Spleen (tissue), 7 donors: Measurements from ENCODE around the gene TUBA1C.

Experiments used
- CTCF ChIP-seq, 11 experiments: fragments of 200-600 bp in 7 of 11; fragments of 450-650 bp in 4 of 11; sonication (generic) in 4 of 11; IDR thresholded peaks in 8 of 11; conservative IDR thresholded peaks in 3 of 11; 1 replicate in 7 of 11; 2 replicates in 4 of 11; pipeline versions ENCODE4 v1.4.0 to v1.8.0; 2016 to 2021; ENCODE audit warnings: antibody characterized with exemption in 11 of 11, inconsistent platforms in 4 of 11, mild to moderate bottlenecking in 1 of 11
- POLR2A ChIP-seq, 3 donors: fragments of 450-650 bp; IDR thresholded peaks; one replicate each; pipeline ENCODE4 v1.5.1; 2017; ENCODE audit warnings: antibody characterized with exemption in 3 of 3, mild to moderate bottlenecking in 1 of 3
- donor health status: DM: no; HTN: no; CAD: no; lungs with moderate emphysema.
- donor health status: DM: no; HTN: no; CAD: no.
- donor health status: DM: no; HTN: no; CAD: no.

- TF ChIP-seq POLR2A (IDR thresholded peaks at IDR 0.05) (peak in 1 of 3 donors; percentile 76), CTCF (IDR thresholded peaks at IDR 0.05 in 8 of 11, conservative IDR thresholded peaks at IDR 0.05 in 3 of 11) (no peak)
Measured at GRCh38 chr12:49233842-49234526, 30.9 kb upstream of the TUBA1C start.
